ENCODE results near the gene ADGRL3. TPM values are rescaled to one million over a fixed set of nuclear protein-coding genes. Genes with fewer than 3 reads are reported as not detected.

Gene ADGRL3
- total and polyA plus RNA-seq, 2 donors (not counting 1 experiment from before 2014, with no cell fraction given): not detected

DNA sequence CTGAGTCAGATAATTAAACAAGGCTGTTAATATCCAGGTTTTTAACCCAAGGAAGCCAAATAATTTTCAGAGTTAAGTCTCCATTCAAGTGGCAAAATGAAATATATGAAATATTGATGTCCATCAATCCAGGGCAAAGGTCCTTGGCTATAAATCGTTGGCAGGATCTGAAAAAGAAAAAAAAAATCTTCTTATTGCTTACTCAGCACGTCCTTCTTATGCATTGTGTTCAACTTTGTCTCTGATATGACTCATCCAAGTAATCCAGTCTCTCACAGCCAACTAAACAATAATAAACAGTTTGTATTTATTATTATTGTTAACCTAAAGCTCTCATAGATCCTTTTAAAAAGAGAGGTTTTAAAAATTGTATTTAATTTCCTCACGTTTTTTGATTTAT is 851.2 kb downstream of the ADGRL3 start:
- no CpG with 5 or more reads among the region's 3 CpGs for WGBS (ENCODE audit: insufficient coverage)
- no peaks in the 10 kb centered on the region for H3K36me3 ChIP-seq (replicated peaks in 1 of 2; ENCODE audit: control extremely low read depth in 1 of 2, control insufficient read depth in 1 of 2, extremely low read depth in 1 of 2, insufficient read depth in 2 of 2, low read length in 1 of 2)
- H3K79me2 ChIP-seq (ENCODE audit: control insufficient read depth, insufficient read depth, low read length): no peaks in the 10 kb centered on the region
- no peak overlapping the region for H3K9ac ChIP-seq (ENCODE audit: low read length)
- DNase-seq: no peak
- H3K27ac Mint-ChIP-seq: no peak overlapping the region
- no peaks in the 10 kb centered on the region for H3K4me1 ChIP-seq (ENCODE audit: control insufficient read depth in 2 of 2, insufficient read depth in 2 of 2, low read length in 2 of 2)
- H4K20me1 ChIP-seq (ENCODE audit: control insufficient read depth, insufficient read depth, low read length, poor library complexity, severe bottlenecking): no peaks in the 10 kb centered on the region
- H3K9me3 Mint-ChIP-seq (ENCODE audit: insufficient read depth): no peaks in the 10 kb centered on the region
- CTCF ChIA-PET: no interaction called here
- intact Hi-C loops (cut with micrococcal nuclease): no loop called here
- H3K4me3 Mint-ChIP-seq: no peak overlapping the region
- H3K27me3 ChIP-seq (replicated peaks in 1 of 4; ENCODE audit: control extremely low read depth in 1 of 4, control insufficient read depth in 3 of 4, insufficient read depth in 4 of 4, low read length in 3 of 4): no peaks in the 10 kb centered on the region
- no peaks in the 10 kb centered on the region for H3K27me3 Mint-ChIP-seq
- no peak for ATAC-seq (ENCODE audit: low read depth)
- no peak overlapping the region for H2AFZ ChIP-seq (ENCODE audit: insufficient read depth, low read depth, low read length, poor library complexity, severe bottlenecking)
- POLR2A ChIA-PET: no interaction called here
- H3K4me1 Mint-ChIP-seq: no peaks in the 10 kb centered on the region
- peaks cover 0 to 1% (median 0%) of the 10 kb centered on the region in 3 donors for H3K9me3 ChIP-seq (ENCODE audit: control extremely low read depth in 1 of 3, control insufficient read depth in 2 of 3, insufficient read depth in 1 of 3, low read length in 2 of 3)
- H3K4me3 ChIP-seq (ENCODE audit: control extremely low read depth in 1 of 5, extremely low read depth in 1 of 5, insufficient read depth in 1 of 5, low read depth in 2 of 5, low read length in 4 of 5): no peak overlapping the region
- no peak overlapping the region for H3K27ac ChIP-seq (ENCODE audit: low read length in 2 of 2)
- H3K4me2 ChIP-seq (replicated peaks; ENCODE audit: low read depth, low read length, poor library complexity, severe bottlenecking): no peak overlapping the region
- TF ChIP-seq, protein P1, sequence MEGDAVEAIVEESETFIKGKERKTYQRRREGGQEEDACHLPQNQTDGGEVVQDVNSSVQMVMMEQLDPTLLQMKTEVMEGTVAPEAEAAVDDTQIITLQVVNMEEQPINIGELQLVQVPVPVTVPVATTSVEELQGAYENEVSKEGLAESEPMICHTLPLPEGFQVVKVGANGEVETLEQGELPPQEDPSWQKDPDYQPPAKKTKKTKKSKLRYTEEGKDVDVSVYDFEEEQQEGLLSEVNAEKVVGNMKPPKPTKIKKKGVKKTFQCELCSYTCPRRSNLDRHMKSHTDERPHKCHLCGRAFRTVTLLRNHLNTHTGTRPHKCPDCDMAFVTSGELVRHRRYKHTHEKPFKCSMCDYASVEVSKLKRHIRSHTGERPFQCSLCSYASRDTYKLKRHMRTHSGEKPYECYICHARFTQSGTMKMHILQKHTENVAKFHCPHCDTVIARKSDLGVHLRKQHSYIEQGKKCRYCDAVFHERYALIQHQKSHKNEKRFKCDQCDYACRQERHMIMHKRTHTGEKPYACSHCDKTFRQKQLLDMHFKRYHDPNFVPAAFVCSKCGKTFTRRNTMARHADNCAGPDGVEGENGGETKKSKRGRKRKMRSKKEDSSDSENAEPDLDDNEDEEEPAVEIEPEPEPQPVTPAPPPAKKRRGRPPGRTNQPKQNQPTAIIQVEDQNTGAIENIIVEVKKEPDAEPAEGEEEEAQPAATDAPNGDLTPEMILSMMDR (IDR thresholded peaks at IDR 0.05): no peak
- TF ChIP-seq EZH2 (IDR thresholded peaks at IDR 0.05; ENCODE audit: borderline replicate concordance, insufficient read depth, low read depth, low read length, poor library complexity, severe bottlenecking): no peak

DNA sequence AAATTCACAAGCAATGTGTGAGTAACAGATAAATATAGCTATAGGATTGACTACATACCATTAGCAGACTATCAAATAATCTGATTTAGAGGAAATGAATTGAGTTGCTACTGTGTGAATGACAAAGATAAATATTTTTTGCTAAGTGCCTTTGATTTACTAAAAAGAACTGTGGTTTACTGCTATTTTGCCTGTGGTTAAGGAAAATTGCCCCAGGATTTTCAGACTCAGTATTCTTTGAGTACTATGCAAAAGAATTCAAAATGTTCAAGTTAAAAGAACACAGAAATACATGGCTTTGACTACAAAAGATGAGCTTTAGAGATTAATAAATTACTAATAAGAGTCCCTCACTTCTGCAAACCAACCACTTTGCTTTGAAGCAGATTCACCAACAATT is 853.8 kb downstream of the ADGRL3 start:
- Mint-ChIP-seq H3K9me3 (ENCODE audit: insufficient read depth) (no peaks in the 10 kb centered on the region), H3K4me1 (no peaks in the 10 kb centered on the region), H3K27ac (no peak overlapping the region), H3K27me3 (no peaks in the 10 kb centered on the region), H3K4me3 (no peak overlapping the region)
- no peak for ATAC-seq (ENCODE audit: low read depth)
- TF ChIP-seq, protein P1 (IDR thresholded peaks at IDR 0.05): no peak
- TF ChIP-seq EZH2 (IDR thresholded peaks at IDR 0.05; ENCODE audit: borderline replicate concordance, insufficient read depth, low read depth, low read length, poor library complexity, severe bottlenecking): no peak
- Histone ChIP-seq H3K27ac (ENCODE audit: low read length in 2 of 2) (no peak overlapping the region), H3K36me3 (replicated peaks in 1 of 2; ENCODE audit: control extremely low read depth in 1 of 2, control insufficient read depth in 1 of 2, extremely low read depth in 1 of 2, insufficient read depth in 2 of 2, low read length in 1 of 2) (no peaks in the 10 kb centered on the region), H3K4me3 (ENCODE audit: control extremely low read depth in 1 of 5, extremely low read depth in 1 of 5, insufficient read depth in 1 of 5, low read depth in 2 of 5, low read length in 4 of 5) (no peak overlapping the region), H3K4me1 (ENCODE audit: control insufficient read depth in 2 of 2, insufficient read depth in 2 of 2, low read length in 2 of 2) (no peaks in the 10 kb centered on the region), H3K9me3 (ENCODE audit: control extremely low read depth in 1 of 3, control insufficient read depth in 2 of 3, insufficient read depth in 1 of 3, low read length in 2 of 3) (no peaks in the 10 kb centered on the region), H3K79me2 (ENCODE audit: control insufficient read depth, insufficient read depth, low read length) (no peaks in the 10 kb centered on the region), H4K20me1 (ENCODE audit: control insufficient read depth, insufficient read depth, low read length, poor library complexity, severe bottlenecking) (no peaks in the 10 kb centered on the region), H3K9ac (ENCODE audit: low read length) (no peak overlapping the region), H3K4me2 (replicated peaks; ENCODE audit: low read depth, low read length, poor library complexity, severe bottlenecking) (no peak overlapping the region), H3K27me3 (replicated peaks in 1 of 4; ENCODE audit: control extremely low read depth in 1 of 4, control insufficient read depth in 3 of 4, insufficient read depth in 4 of 4, low read length in 3 of 4) (no peaks in the 10 kb centered on the region), H2AFZ (ENCODE audit: insufficient read depth, low read depth, low read length, poor library complexity, severe bottlenecking) (no peak overlapping the region)
- POLR2A ChIA-PET: no interaction called here
- DNase-seq: no peak
- intact Hi-C loops (cut with micrococcal nuclease): no loop called here
- CTCF ChIA-PET: interaction anchor here (0.5 kb wide), 1 partner anchor 521 kb away, joined by 3 read pairs; no protein-coding TSS in a partner anchor

Data from B cell (primary cell).